Gastroesophageal sphincter (tissue), 4 donors: ENCODE results near the gene QPCT. TPM values are rescaled to one million over a fixed set of nuclear protein-coding genes. Genes with fewer than 3 reads are reported as not detected.
A peak's percentile ranks its signal among the peaks of the same experiment; 100 is the strongest.

Source experiments
- ATAC-seq: fragments of 150-250 bp; one replicate; pipeline ENCODE4 v1.9.1; 2016; ENCODE audit warnings: mild to moderate bottlenecking, moderate library complexity
- H3K27ac ChIP-seq, 4 donors: fragments of 200-600 bp; sonication (generic) in 3 of 4; 1 replicate in 3 of 4; 2 replicates in 1 of 4; pipeline ENCODE4 v1.5.1; 2016 to 2019
- H3K27me3 ChIP-seq: fragments of 200-600 bp; sonication (generic); one replicate; pipeline ENCODE4 v1.5.1; 2019
- H3K36me3 ChIP-seq, 2 donors: fragments of 200-600 bp; sonication (generic); one replicate each; pipeline ENCODE4 v1.5.1; 2019; ENCODE audit warnings: control low read depth in 1 of 2
- H3K4me1 ChIP-seq, 3 donors: fragments of 200-600 bp; sonication (generic); 1 replicate in 2 of 3; 2 replicates in 1 of 3; pipeline ENCODE4 v1.5.1; 2016 to 2019; ENCODE audit warnings: control low read depth in 2 of 3
- H3K4me3 ChIP-seq, 2 donors: fragments of 200-600 bp; sonication (generic); one replicate each; pipeline ENCODE4 v1.5.1; 2019; ENCODE audit warnings: mild to moderate bottlenecking in 1 of 2, moderate library complexity in 1 of 2
- H3K9me3 ChIP-seq, 3 donors: fragments of 200-600 bp; sonication (generic); one replicate each; pipeline ENCODE4 v1.5.1; 2017 to 2019; ENCODE audit warnings: control low read depth in 2 of 3
- CTCF ChIP-seq, 4 experiments: fragments of 200-600 bp in 2 of 4; fragments of 450-650 bp in 2 of 4; sonication (generic) in 1 of 4; IDR thresholded peaks; one replicate each; pipeline ENCODE4 v1.5.1; 2017 to 2019; ENCODE audit warnings: antibody characterized with exemption in 4 of 4, mild to moderate bottlenecking in 2 of 4, moderate library complexity in 2 of 4
- EP300 ChIP-seq: sonication (generic); formaldehyde crosslinking; IDR thresholded peaks from one replicate; pipeline ENCODE4 v1.6.1; 2017; ENCODE audit warnings: antibody characterized with exemption, mild to moderate bottlenecking
- POLR2A ChIP-seq, 2 donors: fragments of 450-650 bp; IDR thresholded peaks; one replicate each; pipeline ENCODE4 v1.6.1; 2017; ENCODE audit warnings: antibody characterized with exemption in 2 of 2, mild to moderate bottlenecking in 2 of 2, moderate library complexity in 1 of 2
- POLR2AphosphoS5 ChIP-seq: sonication (generic); formaldehyde crosslinking; IDR thresholded peaks from one replicate; pipeline ENCODE4 v1.6.1; 2017; ENCODE audit warnings: antibody characterized with exemption
- WGBS, 2 donors: methylation state at CpG; one replicate each; pipeline ENCODE4 v1.1.5; 2018; ENCODE audit warnings: low coverage in 1 of 2; 5-methylcytosine and 5-hydroxymethylcytosine counted together
- total RNA-seq, 4 donors: library from RNA; depleted of rRNA; stranded (reverse); fragments of >200 nt; gene quantifications; one replicate each; pipeline ENCODE4 v1.1.0, GENCODE V29; 2016

QPCT gene
- total RNA-seq, 4 donors from 2014 or later = 1.5 to 5.2 (median 2.6) TPM

- WGBS, 2 donors = 50 to 80% methylated on average over 1 of the region's 1 CpG
- no peak for TF ChIP-seq POLR2AphosphoS5
- TF ChIP-seq CTCF (IDR thresholded peaks at IDR 0.05) = no peak
- no peak for TF ChIP-seq POLR2A (IDR thresholded peaks at IDR 0.05)
- no peak for TF ChIP-seq EP300
These were observed 26.2 kb downstream of the QPCT start for GRCh38 chr2:37370666-37371065.

GRCh38 chr2:37372000-37372399, 27.6 kb downstream of the QPCT start:
- no peak for ATAC-seq
- Histone ChIP-seq H3K4me1 (peaks cover 0 to 9% (median 0%) of the 10 kb centered on the region in 3 donors), H3K36me3 (no peaks in the 10 kb centered on the region), H3K9me3 (no peaks in the 10 kb centered on the region), H3K27ac (no peak overlapping the region), H3K4me3 (no peak overlapping the region), H3K27me3 (no peaks in the 10 kb centered on the region)
- TF ChIP-seq POLR2A (IDR thresholded peaks at IDR 0.05) (no peak), CTCF (IDR thresholded peaks at IDR 0.05) (no peak)

More at GRCh38 chr2:37370666-37371065, 26.2 kb downstream of the QPCT start:
- no peak overlapping the region for H3K27ac ChIP-seq
- peaks cover 0 to 3% (median 0%) of the 10 kb centered on the region in 3 donors for H3K4me1 ChIP-seq
- H3K4me3 ChIP-seq = no peak overlapping the region
- no peaks in the 10 kb centered on the region for H3K27me3 ChIP-seq
- no peaks in the 10 kb centered on the region for H3K9me3 ChIP-seq
- no peak for ATAC-seq
- no peaks in the 10 kb centered on the region for H3K36me3 ChIP-seq

GRCh38 chr2:37375741-37376288, 31.4 kb downstream of the QPCT start:
- TF ChIP-seq POLR2A (IDR thresholded peaks at IDR 0.05) (no peak), CTCF (IDR thresholded peaks at IDR 0.05) (no peak), POLR2AphosphoS5 (no peak), EP300 (no peak)
- WGBS, 2 donors = 36 to 46% methylated on average over 3 to 8 of the region's 8 CpGs
- ATAC-seq = no peak
- Histone ChIP-seq H3K27me3 (no peaks in the 10 kb centered on the region), H3K36me3 (no peaks in the 10 kb centered on the region), H3K27ac (peak overlapping the region in 3 of 4 donors; percentile 23 to 61 (median 44)), H3K9me3 (no peaks in the 10 kb centered on the region), H3K4me1 (peaks cover 0 to 9% (median 0%) of the 10 kb centered on the region in 3 donors), H3K4me3 (no peak overlapping the region)

GRCh38 chr2:37376421-37377186, 32.2 kb downstream of the QPCT start:
- WGBS, 2 donors = 25 to 42% methylated on average over 8 to 9 of the region's 9 CpGs
- peak; percentile 82 for ATAC-seq
- Histone ChIP-seq H3K4me3 (no peak overlapping the region), H3K36me3 (no peaks in the 10 kb centered on the region), H3K9me3 (no peaks in the 10 kb centered on the region), H3K27me3 (no peaks in the 10 kb centered on the region), H3K27ac (peak overlapping the region in 3 of 4 donors; percentile 44 to 63 (median 61)), H3K4me1 (peaks cover 0 to 9% (median 0%) of the 10 kb centered on the region in 3 donors)
- TF ChIP-seq POLR2AphosphoS5 (no peak), POLR2A (IDR thresholded peaks at IDR 0.05) (no peak), EP300 (no peak), CTCF (IDR thresholded peaks at IDR 0.05) (no peak)

- Histone ChIP-seq H3K27me3 (no peaks in the 10 kb centered on the region), H3K4me3 (no peak overlapping the region), H3K36me3 (no peaks in the 10 kb centered on the region), H3K27ac (peak overlapping the region in 3 of 4 donors; percentile 44 to 63 (median 61)), H3K4me1 (peaks cover 0 to 9% (median 0%) of the 10 kb centered on the region in 3 donors), H3K9me3 (no peaks in the 10 kb centered on the region)
- 32 to 65% methylated on average over 3 of the region's 3 CpGs for WGBS, 2 donors
- TF ChIP-seq EP300 = no peak
- TF ChIP-seq POLR2AphosphoS5 = no peak
- no peak for TF ChIP-seq POLR2A (IDR thresholded peaks at IDR 0.05)
- TF ChIP-seq CTCF (IDR thresholded peaks at IDR 0.05) = no peak
- ATAC-seq = peak; percentile 73
These were observed 32.7 kb downstream of the QPCT start for GRCh38 chr2:37377187-37377532.
